Hepatocyte (in vitro differentiated cells): ENCODE data around the gene SMIM13. TPM values are rescaled to one million over a fixed set of nuclear protein-coding genes. Genes with fewer than 3 reads are reported as not detected.

ENCODE experiments used
- DNase-seq: peaks from one replicate; pipeline ENCODE4 v3.0.0-alpha.2; 2016; ENCODE audit warnings: low spot score
- H2AFZ ChIP-seq: fragments of 200-600 bp; sonication (generic); 2 replicates; pipeline ENCODE4 v1.6.0; 2016; ENCODE audit warnings: antibody characterized with exemption, mild to moderate bottlenecking
- H3K27ac ChIP-seq: fragments of 200-600 bp; sonication (generic); 2 replicates; pipeline ENCODE4 v1.5.1; 2016; ENCODE audit warnings: mild to moderate bottlenecking
- H3K27me3 ChIP-seq: fragments of 200-600 bp; sonication (generic); 2 replicates; pipeline ENCODE4 v1.6.1; 2016
- H3K36me3 ChIP-seq: fragments of 200-600 bp; sonication (generic); replicated peaks from 2 replicates; pipeline ENCODE4 v1.5.1; 2016; ENCODE audit warnings: low read depth; ENCODE audit not compliant: insufficient read depth
- H3K4me1 ChIP-seq: fragments of 200-600 bp; sonication (generic); 2 replicates; pipeline ENCODE4 v1.5.1; 2016; ENCODE audit warnings: mild to moderate bottlenecking, moderate library complexity; ENCODE audit not compliant: insufficient read depth
- H3K4me2 ChIP-seq: fragments of 200-600 bp; sonication (generic); 2 replicates; pipeline ENCODE4 v1.6.0; 2016
- H3K4me3 ChIP-seq: fragments of 200-600 bp; sonication (generic); 2 replicates; pipeline ENCODE4 v1.5.1; 2016; ENCODE audit warnings: mild to moderate bottlenecking
- H3K79me2 ChIP-seq: fragments of 200-600 bp; sonication (generic); 2 replicates; pipeline ENCODE4 v1.6.0; 2017; ENCODE audit warnings: mild to moderate bottlenecking
- H3K9me2 ChIP-seq: fragments of 200-600 bp; sonication (generic); replicated peaks from 2 replicates; pipeline ENCODE4 v1.6.0; 2017; ENCODE audit warnings: mild to moderate bottlenecking; ENCODE audit not compliant: insufficient read depth
- H3K9me3 ChIP-seq: fragments of 200-600 bp; sonication (generic); 2 replicates; pipeline ENCODE4 v1.5.1; 2016; ENCODE audit warnings: low read depth, mild to moderate bottlenecking
- H4K20me1 ChIP-seq: fragments of 200-600 bp; sonication (generic); 2 replicates; pipeline ENCODE4 v1.6.0; 2016; ENCODE audit warnings: mild to moderate bottlenecking; ENCODE audit not compliant: insufficient read depth, poor library complexity, severe bottlenecking
- EZH2 ChIP-seq: fragments of 200-600 bp; sonication (generic); IDR thresholded peaks from 2 replicates; pipeline ENCODE4 v1.6.1; 2016; ENCODE audit warnings: antibody characterized with exemption, mild to moderate bottlenecking, borderline replicate concordance
- EZH2phosphoT487 ChIP-seq: fragments of 200-600 bp; sonication (generic); IDR thresholded peaks from one replicate; pipeline ENCODE4 v1.6.1; 2018; ENCODE audit warnings: antibody characterized with exemption, mild to moderate bottlenecking, low read depth, moderate library complexity; ENCODE audit not compliant: unreplicated experiment, severe bottlenecking
- WGBS: methylation state at CpG from one replicate; pipeline ENCODE4 v1.1.6; 2016; ENCODE audit warnings: low lambda C conversion rate; ENCODE audit errors: missing lambda C conversion rate; 5-methylcytosine and 5-hydroxymethylcytosine counted together
- polyA plus RNA-seq: library from polyadenylated mRNA; unstranded; fragments of >200 nt; fragmentation: Nextera tagmentation; extraction: Ambion mirVana; gene quantifications from 2 replicates; pipeline ENCODE4 v1.2.1, GENCODE V29; 2016
- total RNA-seq: library from RNA; depleted of rRNA; stranded (reverse); fragments of >200 nt; gene quantifications from 2 replicates; pipeline ENCODE4 v1.2.3, GENCODE V29; 2014
- TF ChIP-seq, protein P1 (sequence below): fragments of 200-600 bp; sonication (generic); IDR thresholded peaks from 2 replicates; pipeline ENCODE4 v1.5.1; 2016; ENCODE audit warnings: antibody characterized with exemption, mild to moderate bottlenecking; ENCODE audit not compliant: poor library complexity

Gene SMIM13
- total and polyA plus RNA-seq, 2 experiments from 2014 or later = 9.3 to 18.2 TPM

DNA sequence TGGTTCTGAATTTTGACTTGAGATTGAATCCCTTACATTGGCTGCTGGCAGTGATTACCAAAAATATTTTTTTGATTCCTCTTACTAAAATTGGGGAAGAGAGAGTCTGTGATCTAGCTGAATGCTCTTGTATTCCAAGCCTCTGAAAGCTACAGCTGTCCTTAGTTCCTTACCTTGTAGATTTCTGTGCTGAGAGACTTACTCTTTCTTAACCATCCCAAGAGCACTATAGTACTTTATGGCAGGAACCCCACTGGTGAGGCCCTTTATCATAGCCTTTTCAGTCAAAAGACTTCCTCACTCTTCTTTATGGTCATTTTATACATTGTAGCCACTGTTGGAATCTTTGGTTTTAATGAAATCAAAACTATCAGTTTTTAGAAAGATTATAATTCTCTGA, 37.0 kb downstream of the SMIM13 start:
- no peak overlapping the region for H3K27ac ChIP-seq
- H3K4me3 ChIP-seq = no peak overlapping the region
- H3K9me3 ChIP-seq = no peaks in the 10 kb centered on the region
- no peaks in the 10 kb centered on the region for H3K9me2 ChIP-seq
- H3K4me2 ChIP-seq = no peak overlapping the region
- no peaks in the 10 kb centered on the region for H3K27me3 ChIP-seq
- no peaks in the 10 kb centered on the region for H3K36me3 ChIP-seq
- no peak for TF ChIP-seq EZH2phosphoT487
- peaks cover 59% of the 10 kb centered on the region for H3K79me2 ChIP-seq
- H2AFZ ChIP-seq = no peak overlapping the region
- H3K4me1 ChIP-seq = no peaks in the 10 kb centered on the region
- no peak for DNase-seq
- no peaks in the 10 kb centered on the region for H4K20me1 ChIP-seq

DNA sequence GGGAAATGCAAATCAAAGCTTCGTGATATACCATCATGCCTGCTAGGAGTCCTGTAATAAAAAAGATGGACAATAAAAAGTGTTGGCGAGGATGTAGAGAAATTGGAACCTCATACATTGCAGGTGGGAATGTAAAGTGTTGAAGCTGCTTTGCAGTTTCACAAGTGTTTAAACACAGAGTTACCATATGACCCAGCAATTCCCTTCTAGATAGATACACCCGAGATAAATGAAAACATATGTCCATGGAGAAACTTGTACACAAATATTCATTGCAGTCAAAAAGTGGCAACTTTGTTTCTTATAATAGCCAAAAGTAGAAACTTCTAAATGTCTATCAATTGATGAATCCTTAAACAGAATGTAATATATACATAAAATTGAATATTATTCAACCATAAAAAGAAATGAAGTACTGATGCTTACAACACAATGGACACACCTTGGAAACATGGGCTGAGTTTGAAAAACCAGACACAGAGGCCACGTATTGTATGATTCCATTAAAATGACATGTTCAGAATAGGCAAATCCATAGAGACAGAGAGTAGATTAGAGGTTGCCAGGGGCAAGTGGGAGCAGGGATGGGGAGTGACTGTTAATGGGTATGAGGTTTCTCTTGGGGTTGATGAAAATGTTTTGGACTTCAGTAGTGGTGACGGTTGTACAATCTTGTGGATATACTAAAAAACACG, 38.7 kb downstream of the SMIM13 start:
- no peak for DNase-seq
- no peaks in the 10 kb centered on the region for H3K27me3 ChIP-seq
- H3K27ac ChIP-seq = no peak overlapping the region
- H3K9me2 ChIP-seq = no peaks in the 10 kb centered on the region
- H2AFZ ChIP-seq = no peak overlapping the region
- 85% methylated on average over 6 of the region's 6 CpGs for whole genome bisulfite sequencing
- H3K36me3 ChIP-seq = no peaks in the 10 kb centered on the region
- H3K4me2 ChIP-seq = no peak overlapping the region
- H3K4me1 ChIP-seq = no peaks in the 10 kb centered on the region
- H3K9me3 ChIP-seq = no peaks in the 10 kb centered on the region
- H3K4me3 ChIP-seq = no peak overlapping the region
- H3K79me2 ChIP-seq = peaks cover 42% of the 10 kb centered on the region
- TF ChIP-seq, protein P1, sequence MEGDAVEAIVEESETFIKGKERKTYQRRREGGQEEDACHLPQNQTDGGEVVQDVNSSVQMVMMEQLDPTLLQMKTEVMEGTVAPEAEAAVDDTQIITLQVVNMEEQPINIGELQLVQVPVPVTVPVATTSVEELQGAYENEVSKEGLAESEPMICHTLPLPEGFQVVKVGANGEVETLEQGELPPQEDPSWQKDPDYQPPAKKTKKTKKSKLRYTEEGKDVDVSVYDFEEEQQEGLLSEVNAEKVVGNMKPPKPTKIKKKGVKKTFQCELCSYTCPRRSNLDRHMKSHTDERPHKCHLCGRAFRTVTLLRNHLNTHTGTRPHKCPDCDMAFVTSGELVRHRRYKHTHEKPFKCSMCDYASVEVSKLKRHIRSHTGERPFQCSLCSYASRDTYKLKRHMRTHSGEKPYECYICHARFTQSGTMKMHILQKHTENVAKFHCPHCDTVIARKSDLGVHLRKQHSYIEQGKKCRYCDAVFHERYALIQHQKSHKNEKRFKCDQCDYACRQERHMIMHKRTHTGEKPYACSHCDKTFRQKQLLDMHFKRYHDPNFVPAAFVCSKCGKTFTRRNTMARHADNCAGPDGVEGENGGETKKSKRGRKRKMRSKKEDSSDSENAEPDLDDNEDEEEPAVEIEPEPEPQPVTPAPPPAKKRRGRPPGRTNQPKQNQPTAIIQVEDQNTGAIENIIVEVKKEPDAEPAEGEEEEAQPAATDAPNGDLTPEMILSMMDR = no peak
- no peak for TF ChIP-seq EZH2
- no peak for TF ChIP-seq EZH2phosphoT487
- H4K20me1 ChIP-seq = no peaks in the 10 kb centered on the region

DNA sequence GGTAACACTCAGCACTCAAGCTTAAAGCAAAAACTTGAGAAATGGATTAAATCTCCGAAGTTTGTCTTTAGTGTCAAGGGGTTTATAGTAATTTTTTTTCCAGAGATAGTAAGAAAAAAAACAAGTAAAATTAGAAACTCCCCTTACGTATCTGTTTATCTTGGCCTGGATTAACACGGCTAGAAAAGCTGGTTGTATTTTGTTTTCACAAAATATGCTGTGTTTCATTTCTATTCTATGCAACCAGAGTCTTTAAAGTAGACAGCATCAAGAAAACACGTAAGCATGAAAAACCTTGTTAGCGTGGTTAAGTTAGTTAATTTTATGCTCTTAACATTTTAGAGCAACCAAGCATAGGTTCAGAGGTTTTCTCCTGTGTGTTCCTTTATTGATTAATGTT, 39.6 kb downstream of the SMIM13 start:
- H3K4me1 ChIP-seq = no peaks in the 10 kb centered on the region
- no peaks in the 10 kb centered on the region for H3K9me2 ChIP-seq
- no peaks in the 10 kb centered on the region for H4K20me1 ChIP-seq
- peaks cover 32% of the 10 kb centered on the region for H3K79me2 ChIP-seq
- no peak overlapping the region for H3K4me3 ChIP-seq
- no peak overlapping the region for H2AFZ ChIP-seq
- no peak overlapping the region for H3K27ac ChIP-seq
- 82% methylated on average over 5 of the region's 5 CpGs for WGBS
- no peaks in the 10 kb centered on the region for H3K27me3 ChIP-seq
- H3K36me3 ChIP-seq = no peaks in the 10 kb centered on the region
- no peak for DNase-seq
- no peak overlapping the region for H3K4me2 ChIP-seq
- H3K9me3 ChIP-seq = no peaks in the 10 kb centered on the region
- TF ChIP-seq, protein P1 = no peak
- TF ChIP-seq EZH2phosphoT487 (no peak), EZH2 (no peak)

DNA sequence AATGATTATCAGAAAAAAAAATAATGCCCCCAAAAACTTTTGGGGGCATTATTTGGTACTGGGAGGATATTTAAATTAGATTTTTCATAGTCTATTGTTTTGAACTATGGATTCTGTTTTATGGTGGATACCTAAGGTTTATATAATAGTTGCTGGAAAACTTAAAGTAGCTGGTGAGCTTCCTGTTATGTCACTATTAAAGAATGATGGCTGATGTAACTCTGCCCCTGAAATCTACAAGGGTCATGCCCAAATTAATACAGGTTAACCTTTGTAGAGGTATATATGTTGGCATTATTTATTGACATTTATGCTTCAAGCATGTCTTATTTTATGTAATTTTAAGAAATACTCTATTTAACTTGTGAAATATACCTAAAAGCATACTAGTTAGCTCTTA, 43.2 kb downstream of the SMIM13 start:
- Histone ChIP-seq H3K79me2 (peaks cover 6% of the 10 kb centered on the region), H2AFZ (no peak overlapping the region), H3K27ac (no peak overlapping the region), H3K4me2 (no peak overlapping the region), H3K4me1 (no peaks in the 10 kb centered on the region), H3K36me3 (no peaks in the 10 kb centered on the region), H3K9me2 (no peaks in the 10 kb centered on the region), H3K4me3 (no peak overlapping the region), H4K20me1 (no peaks in the 10 kb centered on the region), H3K9me3 (no peaks in the 10 kb centered on the region), H3K27me3 (no peaks in the 10 kb centered on the region)
- TF ChIP-seq, protein P1 = no peak
- no peak for TF ChIP-seq EZH2
- TF ChIP-seq EZH2phosphoT487 = no peak
- no peak for DNase-seq
